Activated gamma-delta T cell treated with Interleukin-2 at 50 U/mL for 16 hours (primary cell): ENCODE results near the gene PTPRN2.

Experiments
- DNase-seq: peaks from one replicate; pipeline ENCODE4 v3.0.0-alpha.2; 2020

The PTPRN2 gene

DNA sequence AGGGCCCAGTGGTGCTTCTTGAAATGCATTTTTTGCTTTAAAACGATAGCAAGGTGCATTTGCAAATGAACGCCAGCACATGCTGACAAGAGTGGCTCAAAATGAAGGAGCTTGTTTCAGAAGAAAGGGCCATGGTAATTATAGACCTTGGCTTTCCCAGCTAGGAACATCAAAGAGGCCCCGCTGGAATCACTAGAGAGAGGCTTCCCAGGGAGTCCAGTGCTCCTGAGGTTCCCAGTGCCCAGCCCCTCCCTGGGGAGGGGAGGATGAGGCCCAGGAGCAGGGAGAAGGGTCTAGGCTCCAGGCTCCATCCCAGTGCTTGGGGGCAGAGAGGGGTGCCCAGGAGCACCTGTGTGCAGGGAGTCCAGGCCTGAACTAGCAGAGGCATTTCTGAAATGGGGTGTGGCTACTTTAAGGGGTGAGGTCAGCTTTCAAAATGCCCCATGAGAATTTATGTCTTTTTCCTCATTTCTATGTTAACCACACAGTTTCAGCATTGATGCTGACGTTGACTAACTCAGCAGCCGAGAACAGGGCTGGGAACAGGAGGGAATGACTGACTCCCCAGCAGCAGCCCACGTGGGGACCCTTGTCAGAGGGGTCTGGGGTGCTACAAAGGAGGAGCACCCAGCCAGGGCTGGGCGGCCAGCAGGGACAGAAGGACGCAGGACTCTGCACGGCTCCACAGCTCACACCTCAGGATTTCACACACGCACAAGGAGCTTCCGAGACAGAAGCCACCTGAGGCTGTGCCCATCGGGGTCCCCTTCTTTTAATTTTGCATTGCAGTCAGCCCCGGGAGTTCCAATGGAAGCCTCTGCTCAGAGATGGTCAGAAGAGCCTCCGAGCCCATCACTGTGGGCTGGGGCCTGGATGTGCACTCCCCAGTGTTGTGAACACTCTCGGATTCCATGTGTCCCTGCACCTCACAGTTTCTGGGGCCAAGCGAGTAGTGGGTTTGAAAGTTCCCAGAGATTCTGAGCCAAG is 570.2 kb downstream of the PTPRN2 start:
- DNase-seq: no peak

DNA sequence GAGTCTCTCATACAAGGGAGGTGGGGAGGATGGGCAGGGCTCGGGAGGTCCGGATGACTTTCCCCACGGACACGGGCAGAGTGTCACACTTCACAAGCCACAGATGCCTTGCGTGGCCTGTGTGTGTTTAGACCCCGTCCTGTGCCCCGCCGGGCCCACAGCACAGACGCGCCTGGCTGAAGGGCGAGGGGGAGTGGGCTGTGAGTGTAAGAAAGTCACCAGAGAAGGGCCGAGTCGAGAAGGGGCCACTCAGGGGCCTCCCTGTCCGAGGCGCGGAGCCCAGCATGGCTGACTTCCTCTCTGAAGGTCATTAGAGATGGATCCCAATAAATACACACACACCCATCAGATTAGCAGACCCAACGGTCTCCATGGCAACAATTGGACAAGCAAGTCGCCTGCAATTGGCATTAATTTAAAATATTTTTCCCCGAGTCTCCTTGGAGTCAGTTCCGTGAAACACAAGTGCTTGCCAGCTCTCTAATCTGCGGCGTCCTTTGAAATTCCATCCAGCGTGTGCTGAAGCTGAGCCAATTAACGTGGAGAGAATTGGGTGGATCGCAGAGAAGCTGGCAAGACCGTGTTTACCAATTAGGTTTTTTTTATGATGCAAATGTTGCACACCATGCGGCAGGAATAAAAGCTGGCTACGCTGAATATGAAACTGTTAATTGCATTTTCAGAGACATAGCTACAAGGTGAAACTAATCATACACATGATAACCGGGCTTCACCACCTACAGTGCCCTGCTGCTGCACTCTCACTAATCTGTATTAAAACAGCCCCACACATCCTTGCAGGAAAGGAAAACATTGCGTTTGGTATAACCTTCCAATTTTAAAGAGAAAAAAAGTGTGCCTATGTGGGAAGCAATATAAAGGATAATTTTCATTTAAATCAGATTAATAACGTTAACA is 571.2 kb downstream of the PTPRN2 start:
- DNase-seq: no peak

DNA sequence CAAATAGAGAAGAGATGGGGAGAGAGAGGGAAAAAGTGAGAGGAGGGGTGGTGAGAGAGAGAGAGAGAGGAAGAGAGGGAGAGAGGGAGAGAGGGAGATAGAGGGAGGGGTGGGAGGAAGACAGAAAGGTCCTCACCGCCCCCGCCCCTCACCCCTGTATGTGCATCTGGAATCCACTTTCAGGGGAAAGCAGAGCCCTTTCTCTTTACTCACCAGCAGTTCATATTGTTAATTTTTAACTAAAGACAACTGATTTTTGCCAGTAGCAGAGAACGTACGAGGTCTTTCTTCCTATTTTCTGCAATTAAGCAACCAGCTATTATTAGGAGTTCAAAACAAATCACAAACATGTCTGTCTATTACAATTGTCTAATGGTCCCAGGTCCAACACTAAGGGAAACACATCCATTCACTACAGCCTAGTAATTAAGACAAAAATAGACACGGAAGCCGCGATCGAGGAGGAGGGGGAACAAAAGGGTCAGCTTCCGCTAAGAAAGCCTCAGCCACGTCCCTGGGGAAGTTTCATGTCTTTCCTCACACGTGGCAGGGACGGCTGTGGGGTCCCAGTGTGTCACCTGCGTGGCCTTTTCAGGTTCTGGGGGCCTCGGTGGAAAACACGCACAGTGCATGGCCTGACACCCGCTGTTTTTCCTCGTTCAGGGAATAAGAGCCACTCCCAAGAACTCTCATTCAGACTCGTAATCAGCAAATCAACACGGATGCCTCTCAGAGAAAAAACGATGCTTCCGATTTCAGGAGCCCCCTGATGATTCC is 572.0 kb downstream of the PTPRN2 start:
- no peak for DNase-seq

DNA sequence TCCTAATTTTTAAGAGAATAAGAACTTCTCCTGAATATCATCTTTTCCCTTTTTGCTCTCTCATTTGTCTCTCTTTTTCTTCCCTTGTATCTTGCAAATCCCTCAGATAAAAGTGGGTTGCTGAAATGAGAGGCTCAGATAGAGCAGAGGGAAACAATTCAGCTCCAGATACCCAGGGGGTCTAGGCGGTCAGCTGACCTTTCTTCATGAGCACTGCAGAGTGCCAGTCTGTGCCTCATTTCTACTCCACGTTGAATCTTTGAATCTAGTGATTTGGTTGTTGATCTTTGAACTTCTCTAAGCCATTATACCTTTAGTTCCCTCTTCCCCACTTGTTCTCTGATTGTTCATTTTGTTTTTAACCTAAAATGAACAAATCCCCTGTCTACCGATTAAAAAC is 572.6 kb downstream of the PTPRN2 start:
- DNase-seq: no peak

DNA sequence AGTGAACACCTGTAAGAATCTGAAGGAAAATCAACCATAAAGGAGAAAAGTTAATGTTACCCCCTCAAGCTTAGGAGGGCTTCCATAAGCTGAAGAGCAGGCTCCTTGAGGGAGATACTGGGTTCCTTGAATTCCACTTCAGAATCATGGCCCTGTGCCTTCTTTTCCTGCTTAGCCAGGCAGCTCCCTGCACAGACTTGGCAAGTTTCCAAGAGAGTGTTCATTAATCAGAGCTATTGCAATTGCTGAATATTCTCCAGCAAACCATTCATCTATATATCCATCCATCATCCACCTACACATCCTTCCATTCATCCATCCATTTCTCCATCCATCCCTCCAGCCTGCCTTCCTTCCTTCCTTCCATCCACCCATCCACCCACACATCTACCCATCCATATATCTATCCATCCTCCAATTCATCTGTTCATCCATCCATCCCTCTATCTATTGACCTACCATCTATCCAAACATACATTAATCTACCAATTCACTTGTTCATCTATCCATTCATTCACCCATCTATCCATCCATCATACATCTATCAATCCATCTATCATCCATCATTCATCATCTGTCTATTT is 574.4 kb downstream of the PTPRN2 start:
- no peak for DNase-seq

DNA sequence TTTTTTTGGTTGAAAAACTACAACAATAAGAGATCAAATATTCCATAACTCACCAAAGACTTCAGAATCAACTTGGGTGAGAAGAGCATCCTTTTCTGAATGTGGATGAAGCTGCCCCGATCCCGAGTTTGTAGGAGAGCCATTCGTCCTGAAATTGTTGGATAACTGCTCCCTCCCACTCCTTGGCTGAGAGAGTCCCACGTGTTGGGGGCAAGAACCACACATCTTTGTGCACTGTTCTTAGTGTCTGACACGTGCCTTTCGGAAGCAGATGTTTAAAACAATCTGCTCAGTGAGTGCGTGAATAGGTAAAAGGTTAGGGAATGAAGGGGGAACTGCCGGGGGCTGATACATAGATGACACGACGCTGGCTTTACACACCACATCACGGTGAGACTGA is 575.7 kb downstream of the PTPRN2 start:
- DNase-seq: no peak

DNA sequence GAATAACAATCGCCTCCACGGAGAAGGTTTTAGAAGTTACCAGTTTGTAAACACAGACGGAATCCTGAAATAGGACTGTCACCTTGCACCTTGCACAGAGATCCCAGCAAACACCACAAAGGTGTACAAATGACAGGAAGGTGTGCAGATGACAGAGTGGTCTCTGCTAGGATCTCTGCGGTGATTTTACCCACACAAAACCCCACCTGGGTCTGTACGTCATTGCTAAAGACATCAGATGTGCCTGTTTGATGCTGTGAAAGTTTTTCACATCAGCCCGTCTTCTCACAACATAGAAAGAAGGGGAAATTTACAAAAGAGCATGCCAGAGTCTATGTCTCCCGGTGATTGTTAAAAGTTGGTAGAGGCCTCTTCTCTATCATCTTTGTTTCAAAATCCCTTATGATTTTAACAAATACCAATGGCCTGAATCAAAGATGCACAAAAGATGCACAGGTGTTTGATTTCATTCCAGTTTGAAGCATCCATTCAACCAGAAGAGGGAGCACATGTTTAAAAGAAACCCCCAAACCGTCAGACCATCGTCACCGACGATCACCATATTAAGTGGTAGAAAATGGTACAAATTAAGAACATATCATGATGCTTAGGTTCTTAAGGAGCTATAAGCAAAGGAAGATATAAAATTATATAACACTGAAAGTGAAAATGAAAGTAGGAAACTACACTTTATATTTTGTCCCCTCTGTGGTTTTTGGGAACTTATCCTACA is 576.5 kb downstream of the PTPRN2 start:
- DNase-seq: no peak

DNA sequence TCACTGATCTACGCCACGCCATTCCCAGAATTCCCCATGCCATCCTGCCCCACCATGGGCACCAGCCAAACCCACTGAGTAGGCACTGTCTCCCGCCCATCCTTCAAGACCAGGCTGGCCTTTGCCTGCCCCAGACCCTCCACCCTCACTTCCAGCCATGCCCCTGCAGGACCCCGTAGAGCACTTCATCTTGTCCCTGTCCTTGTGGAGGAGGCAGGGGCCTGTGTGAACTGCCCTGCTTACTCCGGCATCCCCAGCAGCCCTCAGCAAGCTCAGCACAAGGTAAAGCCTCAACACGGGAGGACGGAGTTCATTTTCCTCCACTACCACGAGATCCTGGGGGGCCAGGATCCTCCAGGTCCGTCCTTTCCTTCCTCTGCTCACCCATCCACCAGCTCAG is 577.7 kb downstream of the PTPRN2 start:
- no peak for DNase-seq

DNA sequence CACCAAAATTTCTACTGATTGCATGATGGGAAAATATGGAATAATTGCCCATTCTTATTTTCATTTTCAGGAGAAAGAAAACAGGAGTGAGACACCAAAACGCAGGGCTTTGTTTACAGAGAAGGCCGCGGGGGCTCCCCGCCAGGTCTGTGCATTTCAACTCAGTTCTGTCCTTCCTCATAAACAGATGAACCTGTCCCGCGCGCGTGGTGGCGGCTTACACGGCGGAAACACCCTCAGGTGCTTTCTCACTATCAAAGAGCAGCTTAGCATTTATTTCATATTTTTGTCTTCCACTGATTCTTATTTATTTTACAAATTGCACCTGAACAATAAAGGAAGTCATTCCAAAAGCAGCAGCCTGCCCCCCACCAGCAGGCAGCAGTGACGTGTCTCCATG is 579.4 kb downstream of the PTPRN2 start:
- no peak for DNase-seq

DNA sequence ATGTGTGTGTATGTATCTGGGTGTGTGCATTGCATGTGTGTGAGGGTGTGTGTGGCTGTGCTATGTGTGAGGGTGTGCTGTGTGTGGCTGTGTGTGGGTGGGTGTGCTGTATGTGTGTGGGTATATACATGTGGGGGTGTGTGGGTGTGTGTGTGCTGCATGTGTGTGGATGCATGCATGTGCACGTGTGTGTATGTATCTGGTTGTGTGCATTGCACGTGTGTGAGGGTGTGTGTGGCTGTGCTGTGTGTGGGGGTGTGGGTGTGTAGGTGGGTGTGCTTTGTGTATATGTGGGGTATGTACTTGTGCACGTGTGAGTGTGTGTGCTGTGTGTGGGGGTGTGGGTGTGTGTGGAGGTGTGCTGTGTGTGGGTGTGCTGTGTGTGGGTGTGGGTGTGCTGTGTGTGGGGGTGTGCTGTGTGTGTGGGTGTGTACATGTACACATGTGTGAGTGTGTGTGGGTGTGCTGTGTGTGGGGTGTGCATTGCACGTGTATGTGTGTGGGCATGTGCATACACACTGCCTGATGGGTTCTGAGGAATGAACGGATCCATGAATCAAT is 579.8 kb downstream of the PTPRN2 start:
- no peak for DNase-seq

DNA sequence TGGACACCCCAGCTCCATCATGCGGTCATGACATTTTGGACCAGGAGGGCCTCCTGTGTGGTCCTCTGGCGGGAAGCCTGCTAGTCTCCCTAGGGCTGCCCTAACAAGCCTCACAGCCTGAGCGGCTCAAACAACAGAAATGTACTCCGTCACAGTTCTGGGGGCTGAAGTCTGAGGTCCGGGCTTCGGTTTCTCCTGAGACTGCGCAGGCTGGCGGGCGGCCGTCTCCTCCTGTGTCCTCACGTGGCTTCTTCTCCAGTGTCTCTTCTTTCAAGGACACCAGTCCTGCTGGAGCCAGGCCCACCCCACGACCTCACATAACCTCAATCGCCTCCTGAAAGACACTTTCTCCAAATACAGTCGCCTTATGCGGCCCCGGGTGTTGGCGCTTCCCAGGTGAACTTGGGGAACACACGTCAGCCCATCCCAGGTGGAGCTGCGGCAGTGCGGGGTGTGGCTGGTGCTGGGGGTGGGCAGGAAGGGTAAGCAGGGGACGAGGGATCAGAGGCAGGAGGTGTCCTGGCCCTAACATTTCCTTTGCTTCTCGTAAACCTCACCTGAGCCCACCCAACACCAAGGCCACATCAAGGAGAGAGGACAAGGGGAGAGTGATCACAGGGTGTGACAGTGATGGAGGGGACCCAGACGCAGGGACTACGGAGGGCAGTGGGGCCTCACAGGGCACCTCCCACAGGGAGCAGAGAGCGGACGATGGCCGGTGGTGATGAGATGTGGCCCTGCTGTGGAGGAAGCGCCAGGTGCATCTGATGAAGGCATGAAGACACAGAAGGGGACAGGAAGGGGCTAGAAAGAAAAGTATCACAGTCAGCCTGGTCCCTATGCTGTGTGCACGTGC is 580.6 kb downstream of the PTPRN2 start:
- DNase-seq: no peak

DNA sequence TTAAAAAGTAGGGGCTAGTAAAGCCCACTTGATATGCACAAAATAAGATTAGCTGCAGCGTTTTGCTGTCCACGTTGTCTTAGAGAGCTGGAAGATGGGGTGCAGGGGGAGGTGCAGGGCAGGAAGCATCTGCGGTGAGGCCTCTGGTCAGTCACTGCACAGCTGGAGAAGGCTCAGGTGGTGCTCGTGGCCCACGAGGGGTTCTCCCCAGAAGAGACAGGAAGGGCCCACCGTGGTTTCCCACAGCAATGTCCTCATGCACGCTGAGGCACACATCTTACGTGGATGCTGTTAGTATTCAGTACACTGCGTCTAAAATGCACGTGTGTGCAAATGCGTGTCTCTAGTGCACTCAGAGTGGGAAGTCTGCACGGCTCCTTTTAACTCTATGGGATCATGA is 582.1 kb downstream of the PTPRN2 start:
- no peak for DNase-seq

DNA sequence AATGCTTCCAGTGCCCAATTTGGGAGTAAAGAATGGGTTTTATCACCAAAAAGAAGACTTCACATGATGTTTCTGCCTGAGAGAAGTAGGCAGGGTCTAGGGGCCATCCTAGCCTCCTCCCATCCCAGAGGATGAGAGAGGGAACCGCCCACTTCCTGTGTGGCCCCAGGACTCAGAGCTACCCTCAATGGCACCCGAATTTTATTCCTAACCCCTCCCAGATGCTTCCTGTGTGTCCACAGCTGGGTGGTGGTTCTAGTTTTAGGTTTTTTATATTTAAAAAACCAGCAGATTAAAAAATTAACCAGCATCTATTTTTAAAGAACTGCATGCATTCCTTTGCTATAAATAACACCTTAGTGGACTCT is 583.5 kb downstream of the PTPRN2 start:
- DNase-seq: no peak

DNA sequence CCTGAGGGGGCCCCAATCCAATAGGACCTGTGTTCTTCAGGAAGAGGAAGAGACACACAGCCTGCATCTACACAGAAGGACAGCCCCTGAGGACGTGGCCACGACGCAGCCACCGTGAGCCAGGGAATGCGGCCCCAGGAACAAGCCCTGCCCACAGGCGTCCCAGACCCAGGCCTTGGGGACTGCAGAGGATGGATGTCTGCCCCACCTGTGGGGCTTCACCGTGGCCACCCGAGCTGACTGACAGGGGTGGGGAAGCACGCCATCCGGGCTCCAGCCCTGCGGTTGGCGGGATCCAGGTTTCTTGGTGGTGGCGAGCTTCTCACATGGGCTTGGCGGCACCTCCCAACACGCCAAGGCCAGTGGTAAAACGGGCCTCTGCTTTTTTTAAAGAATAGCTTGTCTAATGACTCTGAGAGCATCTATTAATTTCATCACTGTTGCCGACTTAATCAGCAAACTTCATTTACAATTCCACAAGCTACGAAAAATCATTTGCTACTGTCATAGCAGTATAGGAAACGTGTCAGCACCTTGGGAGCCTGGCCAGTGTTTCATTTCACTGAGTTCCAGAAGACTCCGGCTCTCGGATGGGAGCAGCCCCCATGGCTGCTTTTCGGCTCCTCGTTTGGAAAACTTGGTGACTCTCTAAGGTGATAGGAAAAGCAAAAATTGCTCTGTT is 584.0 kb downstream of the PTPRN2 start:
- no peak for DNase-seq

DNA sequence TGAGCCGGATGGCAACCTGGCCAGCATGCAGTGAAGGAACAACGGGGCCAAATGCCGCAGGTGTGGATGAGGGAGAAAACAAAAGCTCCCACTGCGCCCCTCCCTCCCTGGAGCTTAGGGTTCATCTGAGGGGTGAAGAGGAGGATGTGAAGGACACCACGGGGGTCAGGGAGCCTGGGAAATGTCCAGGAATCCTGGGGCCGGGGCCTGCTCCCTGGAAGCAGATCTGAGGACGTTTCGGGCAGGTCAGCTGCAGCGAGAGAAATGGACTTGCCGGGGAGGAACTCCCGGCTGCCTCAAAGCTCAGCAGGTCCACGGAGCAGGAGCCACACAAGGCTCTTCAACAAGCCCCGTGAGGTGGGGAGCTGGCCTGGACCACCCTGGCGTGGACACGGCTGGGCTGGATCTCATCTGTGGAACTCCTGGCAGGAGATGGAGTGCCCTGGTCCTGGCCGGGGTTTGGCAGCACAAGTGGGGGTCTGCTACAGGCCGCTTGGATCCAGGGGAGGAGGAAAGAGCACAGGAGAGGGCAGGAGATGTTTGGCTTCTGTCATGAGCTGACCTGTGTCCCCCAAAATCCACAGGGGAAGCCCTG is 585.0 kb downstream of the PTPRN2 start:
- no peak for DNase-seq

DNA sequence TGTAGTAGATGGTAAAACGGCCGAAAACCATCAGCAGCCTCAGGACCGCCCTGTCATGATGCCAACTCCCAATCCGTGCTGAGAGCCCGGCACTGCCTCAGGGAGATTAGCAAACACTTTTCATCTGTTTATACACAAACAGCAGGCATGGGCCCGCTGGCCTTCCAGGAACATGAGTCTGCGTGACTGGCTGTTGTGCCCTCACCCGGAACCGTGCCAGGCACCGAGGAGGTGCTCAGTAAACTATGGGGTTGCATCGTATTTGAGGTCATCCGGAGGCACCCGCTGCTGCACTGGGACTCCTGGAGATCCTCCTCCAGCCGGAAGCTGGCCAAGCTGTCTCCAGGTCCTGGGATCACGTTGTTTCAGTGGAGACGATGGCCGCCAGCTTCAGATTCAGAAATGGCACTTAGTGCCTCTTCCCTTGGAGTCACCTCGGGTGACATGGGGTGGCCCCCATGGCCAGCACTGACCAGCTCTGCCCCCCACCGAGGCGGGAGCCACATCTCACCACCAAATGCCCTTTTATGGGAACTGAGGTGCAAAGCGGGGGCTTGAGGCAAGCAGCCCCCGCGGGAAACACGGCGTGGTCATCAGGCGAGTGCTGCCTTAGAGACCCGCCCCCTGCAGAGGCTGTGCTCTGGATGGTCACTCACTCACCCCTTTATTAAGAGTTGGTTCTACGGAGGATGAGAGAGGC is 585.9 kb downstream of the PTPRN2 start:
- DNase-seq: no peak

DNA sequence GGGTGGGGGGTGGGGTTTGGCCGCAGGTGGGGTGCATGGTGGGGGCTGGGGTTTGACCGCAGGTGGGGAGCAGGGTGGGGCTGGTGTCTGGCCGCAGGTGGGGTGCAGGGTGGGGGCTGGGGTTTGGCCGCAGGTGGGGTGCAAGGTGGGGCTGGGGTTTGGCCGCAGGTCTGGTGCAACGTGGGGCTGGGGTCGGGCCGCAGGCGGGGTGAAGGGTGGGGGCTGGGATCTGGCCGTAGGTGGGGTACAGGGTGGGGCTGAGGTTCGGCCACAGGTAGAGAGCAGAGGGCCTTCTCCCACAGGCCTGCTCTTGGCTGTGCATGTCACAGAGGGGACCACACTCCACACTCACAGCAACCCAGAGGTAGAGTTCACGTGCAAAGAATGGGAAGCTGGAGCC is 586.6 kb downstream of the PTPRN2 start:
- no peak for DNase-seq

DNA sequence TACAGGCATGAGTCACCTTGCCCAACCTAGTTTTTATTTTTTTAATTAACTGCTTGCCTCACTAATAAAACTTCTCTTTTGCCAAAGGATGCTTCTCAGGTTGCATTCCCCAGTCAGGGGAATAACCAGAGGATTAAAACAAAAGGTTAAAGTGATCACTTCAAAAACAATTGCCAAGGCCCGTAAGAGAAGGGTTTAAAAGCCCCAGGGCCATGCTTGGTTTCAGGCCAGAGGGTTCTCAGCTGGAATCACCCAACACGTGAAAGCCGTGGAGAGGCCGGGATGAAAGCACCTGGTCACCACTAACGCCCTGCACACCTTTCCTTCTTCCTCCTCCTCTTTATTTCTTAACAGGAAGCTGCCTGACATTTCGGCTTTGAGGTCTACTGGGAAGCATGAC is 587.5 kb downstream of the PTPRN2 start:
- DNase-seq: no peak
